OCI-LY1 (cell line): ENCODE measurements around the gene ZMIZ1.

Experiments used
- H2AFZ ChIP-seq: fragments of 200-600 bp; sonication (generic), shearing (Covaris generic); 2 replicates; pipeline ENCODE4 v1.6.0; 2014; ENCODE audit warnings: antibody characterized with exemption, mild to moderate bottlenecking, low read length
- H3F3A ChIP-seq: fragments of 200-600 bp; sonication (generic), shearing (Covaris generic); 2 replicates; pipeline ENCODE4 v1.6.0; 2014; ENCODE audit warnings: mild to moderate bottlenecking, antibody characterized with exemption, low read length, moderate library complexity; ENCODE audit not compliant: insufficient read depth
- H3K27ac ChIP-seq: fragments of 200-600 bp; sonication (generic); 2 replicates; pipeline ENCODE4 v1.5.1; 2014; ENCODE audit warnings: low read length, mixed run types, mild to moderate bottlenecking, low read depth; ENCODE audit not compliant: poor library complexity, severe bottlenecking
- H3K27me3 ChIP-seq: fragments of 200-600 bp; sonication (generic); 2 replicates; pipeline ENCODE4 v1.6.0; 2014; ENCODE audit warnings: antibody characterized with exemption, mild to moderate bottlenecking, low read length, moderate library complexity; ENCODE audit not compliant: insufficient read depth
- H3K36me3 ChIP-seq: fragments of 200-600 bp; sonication (generic); 2 replicates; pipeline ENCODE4 v1.6.1; 2014; ENCODE audit warnings: mild to moderate bottlenecking, antibody characterized with exemption, low read length, moderate library complexity, mixed read lengths; ENCODE audit not compliant: insufficient read depth
- H3K4me1 ChIP-seq: fragments of 200-600 bp; sonication (generic); 2 replicates; pipeline ENCODE4 v1.5.1; 2014; ENCODE audit warnings: mild to moderate bottlenecking, low read length, moderate library complexity; ENCODE audit not compliant: insufficient read depth, severe bottlenecking
- H3K4me2 ChIP-seq: fragments of 200-600 bp; sonication (generic), shearing (Covaris generic); 2 replicates; pipeline ENCODE4 v1.6.1; 2014; ENCODE audit warnings: low read length
- H3K4me3 ChIP-seq: fragments of 200-600 bp; sonication (generic); 2 replicates; pipeline ENCODE4 v1.5.1; 2014; ENCODE audit warnings: low read length, low read depth, mild to moderate bottlenecking, mixed read lengths; ENCODE audit not compliant: poor library complexity, severe bottlenecking
- H3K79me2 ChIP-seq: fragments of 200-600 bp; shearing (Covaris generic); 2 replicates; pipeline ENCODE4 v1.6.1; 2016; ENCODE audit warnings: mixed run types, low read length, mixed read lengths; ENCODE audit not compliant: insufficient read depth
- H3K9ac ChIP-seq: fragments of 200-600 bp; sonication (generic), shearing (Covaris generic); 2 replicates; pipeline ENCODE4 v1.6.1; 2014; ENCODE audit warnings: mild to moderate bottlenecking, low read length, mixed read lengths
- H3K9me2 ChIP-seq: fragments of 200-600 bp; sonication (generic), shearing (Covaris generic); 2 replicates; pipeline ENCODE4 v1.6.1; 2014; ENCODE audit warnings: low read depth, mild to moderate bottlenecking, low read length, mixed read lengths
- H3K9me3 ChIP-seq: fragments of 200-600 bp; shearing (Covaris generic); 2 replicates; pipeline ENCODE4 v1.6.1; 2014; ENCODE audit warnings: low read length, mixed read lengths
- H4K20me1 ChIP-seq: fragments of 200-600 bp; sonication (generic), shearing (Covaris generic); 2 replicates; pipeline ENCODE4 v1.6.0; 2016; ENCODE audit warnings: mild to moderate bottlenecking, low read length; ENCODE audit not compliant: insufficient read depth
- EZH2 ChIP-seq: fragments of 200-600 bp; sonication (generic), shearing (Covaris generic); IDR thresholded peaks from 2 replicates; pipeline ENCODE4 v1.8.0; 2017; ENCODE audit warnings: borderline replicate concordance, mixed run types, mild to moderate bottlenecking, antibody characterized with exemption, low read length, moderate library complexity, mixed read lengths
- TF ChIP-seq, protein P1 (sequence below): fragments of 200-600 bp; sonication (generic), shearing (Covaris generic); IDR thresholded peaks from 2 replicates; pipeline ENCODE4 v1.5.1; 2017; ENCODE audit warnings: mild to moderate bottlenecking, antibody characterized with exemption, low read length, moderate library complexity, mixed read lengths

The ZMIZ1 gene

DNA sequence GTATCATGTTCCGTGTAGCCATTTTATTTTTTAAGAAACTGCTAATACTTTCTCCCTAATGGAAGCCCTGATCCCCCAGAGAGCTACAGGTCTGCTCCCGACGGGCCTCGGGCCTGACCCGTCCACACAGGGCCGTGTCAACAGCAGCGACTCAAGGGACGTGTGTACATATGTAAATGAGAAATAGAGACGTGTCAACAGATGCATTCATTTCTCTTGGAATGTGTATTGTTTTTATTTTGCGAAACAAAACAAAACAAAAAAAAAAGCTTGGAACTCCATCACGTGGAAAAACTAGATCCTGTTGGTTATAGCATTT, 246.8 kb downstream of the ZMIZ1 start:
- Histone ChIP-seq H3K9me2 (no peaks in the 10 kb centered on the region), H2AFZ (no peak overlapping the region), H3K27ac (no peak overlapping the region), H3K4me3 (no peak overlapping the region), H3K36me3 (no peaks in the 10 kb centered on the region), H3F3A (no peaks in the 10 kb centered on the region), H3K27me3 (no peaks in the 10 kb centered on the region; the same call in 1 of the 2 replicates), H4K20me1 (no peaks in the 10 kb centered on the region), H3K4me2 (no peak overlapping the region), H3K79me2 (no peaks in the 10 kb centered on the region), H3K4me1 (no peaks in the 10 kb centered on the region), H3K9me3 (no peaks in the 10 kb centered on the region), H3K9ac (no peak overlapping the region)
- TF ChIP-seq, protein P1, sequence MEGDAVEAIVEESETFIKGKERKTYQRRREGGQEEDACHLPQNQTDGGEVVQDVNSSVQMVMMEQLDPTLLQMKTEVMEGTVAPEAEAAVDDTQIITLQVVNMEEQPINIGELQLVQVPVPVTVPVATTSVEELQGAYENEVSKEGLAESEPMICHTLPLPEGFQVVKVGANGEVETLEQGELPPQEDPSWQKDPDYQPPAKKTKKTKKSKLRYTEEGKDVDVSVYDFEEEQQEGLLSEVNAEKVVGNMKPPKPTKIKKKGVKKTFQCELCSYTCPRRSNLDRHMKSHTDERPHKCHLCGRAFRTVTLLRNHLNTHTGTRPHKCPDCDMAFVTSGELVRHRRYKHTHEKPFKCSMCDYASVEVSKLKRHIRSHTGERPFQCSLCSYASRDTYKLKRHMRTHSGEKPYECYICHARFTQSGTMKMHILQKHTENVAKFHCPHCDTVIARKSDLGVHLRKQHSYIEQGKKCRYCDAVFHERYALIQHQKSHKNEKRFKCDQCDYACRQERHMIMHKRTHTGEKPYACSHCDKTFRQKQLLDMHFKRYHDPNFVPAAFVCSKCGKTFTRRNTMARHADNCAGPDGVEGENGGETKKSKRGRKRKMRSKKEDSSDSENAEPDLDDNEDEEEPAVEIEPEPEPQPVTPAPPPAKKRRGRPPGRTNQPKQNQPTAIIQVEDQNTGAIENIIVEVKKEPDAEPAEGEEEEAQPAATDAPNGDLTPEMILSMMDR: no peak
- TF ChIP-seq EZH2: no peak

DNA sequence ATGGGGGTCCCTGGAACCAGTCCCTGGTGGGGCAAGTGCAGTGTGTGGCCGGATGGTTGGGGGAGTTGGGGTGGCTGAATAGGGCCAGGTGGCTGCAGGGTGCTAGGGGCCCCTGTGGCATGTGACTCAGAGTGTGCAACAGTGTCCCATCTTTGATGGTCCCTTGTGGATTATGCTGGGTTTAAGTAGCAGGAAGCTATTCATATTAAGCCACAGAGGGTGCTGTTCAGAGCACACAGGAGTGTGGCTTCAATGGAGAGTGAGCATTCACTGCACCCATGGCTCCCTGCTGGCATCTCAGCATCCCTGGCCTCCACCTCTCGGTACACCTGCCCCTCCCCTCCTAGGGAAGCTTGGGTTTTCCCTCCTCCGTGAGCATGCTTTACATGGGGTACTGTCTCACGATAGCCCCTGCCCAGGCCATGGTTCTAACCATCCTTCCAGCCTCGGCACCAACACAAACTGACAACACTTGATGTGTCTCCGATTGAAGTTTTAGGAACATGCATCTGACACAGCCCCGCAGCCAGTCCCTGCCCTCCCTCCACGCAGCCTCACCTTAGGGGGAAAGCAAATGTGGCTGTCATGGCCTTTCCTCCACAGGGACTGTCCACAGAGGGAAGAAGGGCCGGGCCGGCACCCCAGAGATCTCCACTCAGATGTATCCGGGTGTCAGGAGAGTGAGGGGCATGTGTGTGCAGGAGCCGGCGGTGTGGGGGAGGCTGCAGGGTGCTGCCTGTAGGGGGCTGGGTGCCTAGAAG, 248.1 kb downstream of the ZMIZ1 start:
- Histone ChIP-seq H3K36me3 (no peaks in the 10 kb centered on the region), H3K9ac (no peak overlapping the region), H3K79me2 (no peaks in the 10 kb centered on the region), H4K20me1 (no peaks in the 10 kb centered on the region), H3K27ac (no peak overlapping the region), H3K9me2 (no peaks in the 10 kb centered on the region), H2AFZ (no peak overlapping the region), H3K4me3 (no peak overlapping the region), H3K4me2 (no peak overlapping the region), H3K27me3 (no peaks in the 10 kb centered on the region; the same call in 1 of the 2 replicates), H3K4me1 (no peaks in the 10 kb centered on the region), H3F3A (no peaks in the 10 kb centered on the region), H3K9me3 (no peaks in the 10 kb centered on the region)
- TF ChIP-seq, protein P1: no peak
- no peak for TF ChIP-seq EZH2

DNA sequence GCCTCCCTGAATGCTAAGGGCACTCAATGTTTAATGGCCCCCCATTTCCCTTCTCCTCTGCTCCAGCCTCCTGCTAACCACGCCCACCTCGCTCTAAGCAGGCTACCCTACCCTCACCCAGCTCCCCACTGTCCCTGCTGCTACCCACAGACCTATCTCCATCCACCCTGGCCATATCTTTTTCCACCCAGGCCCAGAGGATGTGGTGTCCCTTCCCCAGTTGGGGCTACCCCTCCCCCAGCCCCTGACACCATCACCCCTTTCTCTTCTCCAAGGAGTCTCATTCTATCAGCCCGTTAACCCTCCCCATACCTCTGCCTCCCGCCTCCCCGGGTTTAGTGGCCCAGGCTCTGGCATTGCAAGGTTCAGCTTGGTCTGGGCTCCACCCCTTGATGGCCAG, 249.6 kb downstream of the ZMIZ1 start:
- no peaks in the 10 kb centered on the region for H4K20me1 ChIP-seq
- no peaks in the 10 kb centered on the region for H3K79me2 ChIP-seq
- H3F3A ChIP-seq: no peaks in the 10 kb centered on the region
- no peak overlapping the region for H3K27ac ChIP-seq
- H3K4me2 ChIP-seq: no peak overlapping the region
- no peak overlapping the region for H3K9ac ChIP-seq
- no peaks in the 10 kb centered on the region for H3K36me3 ChIP-seq
- H3K9me3 ChIP-seq: no peaks in the 10 kb centered on the region
- H3K4me1 ChIP-seq: no peaks in the 10 kb centered on the region
- H3K27me3 ChIP-seq: no peaks in the 10 kb centered on the region; the same call in 1 of the 2 replicates
- H3K9me2 ChIP-seq: no peaks in the 10 kb centered on the region
- no peak overlapping the region for H3K4me3 ChIP-seq
- no peak overlapping the region for H2AFZ ChIP-seq
- TF ChIP-seq, protein P1: no peak
- no peak for TF ChIP-seq EZH2
